ENCODE data around the gene RPS6KL1. TPM values are rescaled to one million over a fixed set of nuclear protein-coding genes. Genes with fewer than 3 reads are reported as not detected.

Gene RPS6KL1
- total RNA-seq, 1 donor from 2014 or later: 6.1 TPM

- DNase-seq (ENCODE audit: low read depth) (no peak), FAIRE-seq (no peak)
- Histone ChIP-seq H3K4me3 (ENCODE audit: low read depth, low read length) (no peak overlapping the region), H3K36me3 (ENCODE audit: control insufficient read depth, insufficient read depth, low read length) (no peaks in the 10 kb centered on the region), H3K27me3 (ENCODE audit: control insufficient read depth, insufficient read depth, low read length) (no peaks in the 10 kb centered on the region)
- TF ChIP-seq CTCF (IDR thresholded peaks at IDR 0.05; ENCODE audit: insufficient read depth, low read length, severe bottlenecking): no peak
Measured at GRCh38 chr14:74917178-74917543, 5.9 kb downstream of the RPS6KL1 start.

- no peak for TF ChIP-seq CTCF (IDR thresholded peaks at IDR 0.05; ENCODE audit: insufficient read depth, low read length, severe bottlenecking)
- no peak for FAIRE-seq
- Histone ChIP-seq H3K27me3 (ENCODE audit: control insufficient read depth, insufficient read depth, low read length) (no peaks in the 10 kb centered on the region), H3K36me3 (ENCODE audit: control insufficient read depth, insufficient read depth, low read length) (no peaks in the 10 kb centered on the region), H3K4me3 (ENCODE audit: low read depth, low read length) (no peak overlapping the region)
- DNase-seq (ENCODE audit: low read depth): no peak
Measured at GRCh38 chr14:74915826-74916225, 7.2 kb downstream of the RPS6KL1 start.

GRCh38 chr14:74915426-74915825, 7.6 kb downstream of the RPS6KL1 start:
- no peak for FAIRE-seq
- no peaks in the 10 kb centered on the region for H3K36me3 ChIP-seq (ENCODE audit: control insufficient read depth, insufficient read depth, low read length)
- no peaks in the 10 kb centered on the region for H3K27me3 ChIP-seq (ENCODE audit: control insufficient read depth, insufficient read depth, low read length)
- no peak overlapping the region for H3K4me3 ChIP-seq (ENCODE audit: low read depth, low read length)
- no peak for TF ChIP-seq CTCF (IDR thresholded peaks at IDR 0.05; ENCODE audit: insufficient read depth, low read length, severe bottlenecking)
- no peak for DNase-seq (ENCODE audit: low read depth)

- FAIRE-seq (no peak), DNase-seq (ENCODE audit: low read depth) (peak; percentile 55)
- H3K27me3 ChIP-seq (ENCODE audit: control insufficient read depth, insufficient read depth, low read length): no peaks in the 10 kb centered on the region
- TF ChIP-seq CTCF (IDR thresholded peaks at IDR 0.05; ENCODE audit: insufficient read depth, low read length, severe bottlenecking): peak; percentile 85
- H3K4me3 ChIP-seq (ENCODE audit: low read depth, low read length): no peak overlapping the region
- H3K36me3 ChIP-seq (ENCODE audit: control insufficient read depth, insufficient read depth, low read length): no peaks in the 10 kb centered on the region
Measured at GRCh38 chr14:74913986-74914573, 9.0 kb downstream of the RPS6KL1 start.

- no peaks in the 10 kb centered on the region for H3K36me3 ChIP-seq (ENCODE audit: control insufficient read depth, insufficient read depth, low read length)
- DNase-seq (ENCODE audit: low read depth) (no peak), FAIRE-seq (no peak)
- no peaks in the 10 kb centered on the region for H3K27me3 ChIP-seq (ENCODE audit: control insufficient read depth, insufficient read depth, low read length)
- no peak for TF ChIP-seq CTCF (IDR thresholded peaks at IDR 0.05; ENCODE audit: insufficient read depth, low read length, severe bottlenecking)
- no peak overlapping the region for H3K4me3 ChIP-seq (ENCODE audit: low read depth, low read length)
Measured at GRCh38 chr14:74913393-74913910, 9.6 kb downstream of the RPS6KL1 start.

- Histone ChIP-seq H3K4me3 (ENCODE audit: low read depth, low read length) (no peak overlapping the region), H3K36me3 (ENCODE audit: control insufficient read depth, insufficient read depth, low read length) (no peaks in the 10 kb centered on the region), H3K27me3 (ENCODE audit: control insufficient read depth, insufficient read depth, low read length) (no peaks in the 10 kb centered on the region)
- no peak for TF ChIP-seq CTCF (IDR thresholded peaks at IDR 0.05; ENCODE audit: insufficient read depth, low read length, severe bottlenecking)
- DNase-seq (ENCODE audit: low read depth) (no peak), FAIRE-seq (no peak)
Measured at GRCh38 chr14:74912801-74913200, 10.3 kb downstream of the RPS6KL1 start.
